ENCODE data around the gene ANAPC2.

Gene ANAPC2

DNA sequence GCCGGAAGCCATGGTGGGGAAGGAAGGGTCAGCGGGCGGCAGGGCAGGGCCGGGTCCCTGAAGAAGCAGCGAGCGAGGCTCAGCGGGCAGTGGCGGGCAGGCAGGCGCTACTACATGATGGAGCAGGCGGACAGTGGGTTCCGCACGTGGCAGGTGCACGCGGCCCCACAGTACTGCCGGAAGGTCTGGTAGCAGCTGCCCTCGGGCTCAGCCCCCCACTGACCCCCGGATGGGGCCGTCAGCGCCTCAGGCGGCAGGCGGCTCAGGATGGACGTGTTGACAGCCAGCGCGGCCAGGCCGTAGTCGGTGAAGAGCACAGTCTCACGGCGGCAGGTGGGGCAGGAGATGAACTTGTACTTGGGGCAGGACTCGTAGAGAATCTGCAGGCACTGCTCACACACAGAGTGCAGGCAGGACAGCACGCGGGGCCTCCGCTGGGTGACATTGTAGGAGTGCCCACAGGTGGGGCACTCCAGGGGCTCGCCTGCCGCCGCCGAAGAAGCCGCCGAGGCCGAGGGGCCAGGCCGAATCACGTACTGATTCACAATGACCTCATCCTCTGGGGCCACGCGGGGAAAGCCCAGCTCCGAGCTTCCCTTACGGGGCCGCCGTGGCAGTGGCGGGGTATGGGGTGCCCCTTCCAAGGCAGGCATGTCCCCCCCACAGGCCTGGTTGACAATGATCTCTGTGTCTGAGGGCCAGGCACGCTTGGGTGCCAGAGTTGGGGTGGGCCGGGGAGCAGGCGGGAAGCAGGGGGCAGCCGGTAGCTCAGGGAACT, 32.1 kb upstream of the ANAPC2 start:
- H3K27ac ChIP-seq, result no peak overlapping the region

DNA sequence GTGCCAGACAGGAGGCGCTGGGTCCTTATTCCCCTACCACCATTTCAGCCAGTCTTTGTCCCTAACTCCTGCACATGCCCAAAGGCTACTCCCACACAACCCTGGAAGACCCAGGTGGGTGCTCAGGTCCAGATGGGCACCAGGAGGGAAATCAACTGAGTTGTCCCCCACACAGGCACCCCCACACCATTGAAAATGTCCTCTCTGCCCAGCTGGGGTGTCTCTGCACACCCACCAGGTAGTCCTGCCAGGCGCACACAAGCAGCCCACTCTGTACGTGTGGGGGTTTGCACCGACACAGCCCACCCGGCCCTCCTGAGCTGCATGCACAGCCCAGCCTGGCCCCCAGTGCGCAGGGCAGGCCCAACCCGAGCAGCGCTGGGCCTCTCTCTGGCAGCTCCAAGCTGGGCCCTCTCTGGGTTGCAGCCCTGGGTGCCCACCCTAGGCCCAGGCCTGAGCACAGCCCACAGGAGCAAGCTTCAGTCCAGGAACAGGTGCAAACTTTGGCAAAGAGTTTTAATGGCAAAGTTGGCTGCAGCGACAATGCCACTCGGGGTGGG, 31.5 kb upstream of the ANAPC2 start:
- no peak overlapping the region for H3K9ac ChIP-seq
- no peak overlapping the region for H3K27ac ChIP-seq
- H3K4me3 ChIP-seq (IDR thresholded peaks at IDR 0.05; ENCODE audit: insufficient read depth, low read depth, low read length), result no peak overlapping the region
- no peaks in the 10 kb centered on the region for H3K36me3 ChIP-seq (ENCODE audit: insufficient read depth)
- peaks cover 10% of the 10 kb centered on the region for H3K4me1 ChIP-seq (ENCODE audit: low read depth, poor library complexity, severe bottlenecking)
- no peaks in the 10 kb centered on the region for H3K79me2 ChIP-seq (ENCODE audit: insufficient read depth, low read depth)
- H3K27me3 ChIP-seq (ENCODE audit: insufficient read depth, low read depth), result no peaks in the 10 kb centered on the region
- no peak overlapping the region for H3K4me2 ChIP-seq
- no peaks in the 10 kb centered on the region for H4K20me1 ChIP-seq (ENCODE audit: insufficient read depth)
- no peak overlapping the region for H2AFZ ChIP-seq (ENCODE audit: low read depth)
- TF ChIP-seq, protein P1, sequence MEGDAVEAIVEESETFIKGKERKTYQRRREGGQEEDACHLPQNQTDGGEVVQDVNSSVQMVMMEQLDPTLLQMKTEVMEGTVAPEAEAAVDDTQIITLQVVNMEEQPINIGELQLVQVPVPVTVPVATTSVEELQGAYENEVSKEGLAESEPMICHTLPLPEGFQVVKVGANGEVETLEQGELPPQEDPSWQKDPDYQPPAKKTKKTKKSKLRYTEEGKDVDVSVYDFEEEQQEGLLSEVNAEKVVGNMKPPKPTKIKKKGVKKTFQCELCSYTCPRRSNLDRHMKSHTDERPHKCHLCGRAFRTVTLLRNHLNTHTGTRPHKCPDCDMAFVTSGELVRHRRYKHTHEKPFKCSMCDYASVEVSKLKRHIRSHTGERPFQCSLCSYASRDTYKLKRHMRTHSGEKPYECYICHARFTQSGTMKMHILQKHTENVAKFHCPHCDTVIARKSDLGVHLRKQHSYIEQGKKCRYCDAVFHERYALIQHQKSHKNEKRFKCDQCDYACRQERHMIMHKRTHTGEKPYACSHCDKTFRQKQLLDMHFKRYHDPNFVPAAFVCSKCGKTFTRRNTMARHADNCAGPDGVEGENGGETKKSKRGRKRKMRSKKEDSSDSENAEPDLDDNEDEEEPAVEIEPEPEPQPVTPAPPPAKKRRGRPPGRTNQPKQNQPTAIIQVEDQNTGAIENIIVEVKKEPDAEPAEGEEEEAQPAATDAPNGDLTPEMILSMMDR (conservative IDR thresholded peaks at IDR 0.05; ENCODE audit: low read depth, low read length), result no peak

More for the DNA sequence above, 32.1 kb upstream of the ANAPC2 start:
- Histone ChIP-seq H3K4me3 (IDR thresholded peaks at IDR 0.05; ENCODE audit: insufficient read depth, low read depth, low read length) (no peak overlapping the region), H4K20me1 (ENCODE audit: insufficient read depth) (no peaks in the 10 kb centered on the region), H3K79me2 (ENCODE audit: insufficient read depth, low read depth) (no peaks in the 10 kb centered on the region), H3K27me3 (ENCODE audit: insufficient read depth, low read depth) (no peaks in the 10 kb centered on the region), H3K9ac (no peak overlapping the region), H2AFZ (ENCODE audit: low read depth) (no peak overlapping the region), H3K4me1 (ENCODE audit: low read depth, poor library complexity, severe bottlenecking) (peaks cover 10% of the 10 kb centered on the region), H3K36me3 (ENCODE audit: insufficient read depth) (no peaks in the 10 kb centered on the region), H3K4me2 (no peak overlapping the region)
- TF ChIP-seq, protein P1 (conservative IDR thresholded peaks at IDR 0.05; ENCODE audit: low read depth, low read length), result no peak

DNA sequence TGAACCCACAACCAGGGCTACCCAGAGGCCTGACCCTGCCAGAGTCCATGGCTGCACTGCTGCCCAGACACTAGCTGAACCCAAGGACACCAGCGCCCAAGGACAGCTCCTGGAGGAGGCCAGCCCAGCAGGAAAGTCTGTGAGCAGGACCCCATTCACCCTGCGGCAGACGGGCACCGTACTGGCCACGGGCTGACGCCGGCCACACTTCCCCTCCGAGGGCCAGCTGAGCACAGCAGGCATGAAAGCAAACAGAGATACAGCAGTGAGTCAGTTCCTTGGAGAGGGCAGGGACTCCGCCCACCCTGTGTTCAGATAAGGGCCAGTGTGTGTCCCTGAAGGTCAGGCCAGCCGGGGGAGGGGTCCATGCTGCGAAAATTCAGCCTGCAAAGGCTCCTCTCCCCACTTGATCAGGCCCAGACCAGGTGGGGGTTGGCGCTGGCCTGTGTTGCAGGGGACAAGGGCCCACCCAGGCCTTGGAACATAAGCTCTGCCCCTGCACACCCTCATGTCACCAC, 30.5 kb upstream of the ANAPC2 start:
- Histone ChIP-seq H3K4me2 (no peak overlapping the region), H2AFZ (ENCODE audit: low read depth) (no peak overlapping the region), H3K36me3 (ENCODE audit: insufficient read depth) (no peaks in the 10 kb centered on the region), H3K79me2 (ENCODE audit: insufficient read depth, low read depth) (no peaks in the 10 kb centered on the region), H3K27me3 (ENCODE audit: insufficient read depth, low read depth) (no peaks in the 10 kb centered on the region), H3K9ac (no peak overlapping the region), H3K27ac (no peak overlapping the region), H4K20me1 (ENCODE audit: insufficient read depth) (no peaks in the 10 kb centered on the region), H3K4me1 (ENCODE audit: low read depth, poor library complexity, severe bottlenecking) (peaks cover 5% of the 10 kb centered on the region), H3K4me3 (IDR thresholded peaks at IDR 0.05; ENCODE audit: insufficient read depth, low read depth, low read length) (no peak overlapping the region)
- TF ChIP-seq, protein P1 (conservative IDR thresholded peaks at IDR 0.05; ENCODE audit: low read depth, low read length), result no peak

DNA sequence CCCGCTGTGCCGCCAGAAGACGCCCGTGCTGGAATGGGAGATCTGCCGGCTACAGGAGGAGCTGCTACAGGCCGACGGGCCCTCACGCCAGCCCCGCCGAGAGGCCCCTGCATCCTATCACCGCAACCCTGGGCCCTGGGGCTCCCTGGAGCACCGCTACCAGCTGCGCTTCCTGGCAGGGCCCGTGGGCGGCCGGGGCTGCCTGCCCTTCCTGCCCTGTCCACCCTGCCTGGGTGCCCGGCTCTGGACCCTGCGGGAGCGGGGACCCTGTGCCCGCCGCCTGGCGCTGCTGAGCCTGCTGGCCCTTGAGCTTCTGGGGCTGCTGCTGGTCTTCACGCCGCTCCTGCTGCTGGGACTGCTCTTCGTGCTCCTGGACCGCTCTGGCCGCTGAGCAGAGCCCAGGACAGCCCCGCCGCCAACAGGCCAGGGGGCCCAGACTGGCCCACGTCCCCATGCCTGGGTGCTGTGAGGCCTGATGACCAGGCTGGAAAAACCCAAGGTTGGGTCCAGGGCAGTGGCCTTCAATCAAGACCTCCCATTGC, 29.9 kb upstream of the ANAPC2 start:
- H3K79me2 ChIP-seq (ENCODE audit: insufficient read depth, low read depth), result no peaks in the 10 kb centered on the region
- H3K4me1 ChIP-seq (ENCODE audit: low read depth, poor library complexity, severe bottlenecking), result peaks cover 4% of the 10 kb centered on the region

More for the DNA sequence above, 29.9 kb upstream of the ANAPC2 start:
- Histone ChIP-seq H3K27me3 (ENCODE audit: insufficient read depth, low read depth) (no peaks in the 10 kb centered on the region), H2AFZ (ENCODE audit: low read depth) (no peak overlapping the region), H3K9ac (no peak overlapping the region), H3K27ac (no peak overlapping the region), H3K4me3 (IDR thresholded peaks at IDR 0.05; ENCODE audit: insufficient read depth, low read depth, low read length) (no peak overlapping the region), H4K20me1 (ENCODE audit: insufficient read depth) (no peaks in the 10 kb centered on the region), H3K4me2 (no peak overlapping the region), H3K36me3 (ENCODE audit: insufficient read depth) (no peaks in the 10 kb centered on the region)
- TF ChIP-seq, protein P1 (conservative IDR thresholded peaks at IDR 0.05; ENCODE audit: low read depth, low read length), result no peak
